SKM-1 treated with dmso at 0.1 percent for 144 hours (cell line): ENCODE data around the gene CD274.
"Not testable (repeated sequence)": the region's sequence is repeated elsewhere in the genome, so short reads cannot be mapped to it uniquely, and the experiment has no call there.

Experiments used
- DNase-seq: peaks from one replicate; lab custom pipeline; 2025; ENCODE audit not compliant: unreplicated experiment; lab: John Stamatoyannopoulos, UW

Gene CD274

GRCh38 chr9:5493679-5494511 lies 43.6 kb downstream of the CD274 start:
- DNase-seq: peak; percentile 36

- DNase-seq: not testable (repeated sequence)
Observed at GRCh38 chr9:5494765-5495164, 44.4 kb downstream of the CD274 start.

GRCh38 chr9:5499157-5499556 lies 48.8 kb downstream of the CD274 start:
- no peak for DNase-seq

GRCh38 chr9:5499889-5500398 lies 49.6 kb downstream of the CD274 start:
- DNase-seq: no peak

GRCh38 chr9:5500441-5501235 lies 50.3 kb downstream of the CD274 start:
- DNase-seq: no peak

GRCh38 chr9:5502553-5502952 lies 52.2 kb downstream of the CD274 start:
- DNase-seq: no peak

- DNase-seq: no peak
Observed at GRCh38 chr9:5509573-5509972, 59.2 kb downstream of the CD274 start.

GRCh38 chr9:5510360-5510931 lies 60.1 kb downstream of the CD274 start, which contains the start of gene PDCD1LG2:
Gene PDCD1LG2, plus strand, starts transcription at chr9:5510531. Its CDS starts 12,016 bp downstream, at chr9:5522547.
- DNase-seq: no peak

- no peak for DNase-seq
Observed at GRCh38 chr9:5510989-5511388, 60.6 kb downstream of the CD274 start.

GRCh38 chr9:5511476-5511875 lies 61.1 kb downstream of the CD274 start:
- DNase-seq: no peak

- no peak for DNase-seq
Observed at GRCh38 chr9:5511935-5512580, 61.7 kb downstream of the CD274 start.

GRCh38 chr9:5512658-5513452 lies 62.5 kb downstream of the CD274 start:
- no peak for DNase-seq

- no peak for DNase-seq
Observed at GRCh38 chr9:5513966-5514616, 63.7 kb downstream of the CD274 start.

- no peak for DNase-seq
Observed at GRCh38 chr9:5514617-5515260, 64.4 kb downstream of the CD274 start.

- DNase-seq: no peak
Observed at GRCh38 chr9:5515261-5515650, 64.9 kb downstream of the CD274 start.

GRCh38 chr9:5516453-5517220 lies 66.3 kb downstream of the CD274 start:
- DNase-seq: no peak

GRCh38 chr9:5518171-5518936 lies 68.0 kb downstream of the CD274 start:
- DNase-seq: no peak

GRCh38 chr9:5518937-5519319 lies 68.6 kb downstream of the CD274 start:
- DNase-seq: no peak
